ENCODE data around the gene GCNA. TPM values are rescaled to one million over a fixed set of nuclear protein-coding genes. Genes with fewer than 3 reads are reported as not detected.

GCNA gene
- total RNA-seq, 4 donors from 2014 or later = 1.2 to 7.9 (median 2.5) TPM

DNA sequence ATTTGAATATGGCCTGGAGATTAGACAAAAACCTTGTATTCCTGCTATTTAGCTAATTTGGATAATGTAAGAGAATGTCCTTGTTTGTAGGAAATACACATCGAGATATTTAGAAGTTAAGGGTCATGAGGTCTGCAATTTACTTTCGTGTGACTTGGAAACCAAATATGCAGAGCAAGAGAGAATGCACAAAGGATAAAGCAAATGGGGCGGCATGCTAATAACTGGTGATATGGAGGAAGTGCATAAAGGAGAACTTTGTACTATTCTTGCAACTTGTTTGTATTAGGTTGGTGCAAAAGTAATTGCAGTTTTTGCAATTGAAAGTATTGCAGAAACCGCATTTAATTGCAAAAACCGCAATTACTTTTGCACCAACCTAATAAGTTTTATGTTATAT, 47.2 kb downstream of the GCNA start:
- DNase-seq = no peak
- TF ChIP-seq, protein P1, sequence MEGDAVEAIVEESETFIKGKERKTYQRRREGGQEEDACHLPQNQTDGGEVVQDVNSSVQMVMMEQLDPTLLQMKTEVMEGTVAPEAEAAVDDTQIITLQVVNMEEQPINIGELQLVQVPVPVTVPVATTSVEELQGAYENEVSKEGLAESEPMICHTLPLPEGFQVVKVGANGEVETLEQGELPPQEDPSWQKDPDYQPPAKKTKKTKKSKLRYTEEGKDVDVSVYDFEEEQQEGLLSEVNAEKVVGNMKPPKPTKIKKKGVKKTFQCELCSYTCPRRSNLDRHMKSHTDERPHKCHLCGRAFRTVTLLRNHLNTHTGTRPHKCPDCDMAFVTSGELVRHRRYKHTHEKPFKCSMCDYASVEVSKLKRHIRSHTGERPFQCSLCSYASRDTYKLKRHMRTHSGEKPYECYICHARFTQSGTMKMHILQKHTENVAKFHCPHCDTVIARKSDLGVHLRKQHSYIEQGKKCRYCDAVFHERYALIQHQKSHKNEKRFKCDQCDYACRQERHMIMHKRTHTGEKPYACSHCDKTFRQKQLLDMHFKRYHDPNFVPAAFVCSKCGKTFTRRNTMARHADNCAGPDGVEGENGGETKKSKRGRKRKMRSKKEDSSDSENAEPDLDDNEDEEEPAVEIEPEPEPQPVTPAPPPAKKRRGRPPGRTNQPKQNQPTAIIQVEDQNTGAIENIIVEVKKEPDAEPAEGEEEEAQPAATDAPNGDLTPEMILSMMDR (IDR thresholded peaks at IDR 0.05) = no peak
- no peak for TF ChIP-seq POLR2A (IDR thresholded peaks at IDR 0.05)
- Histone ChIP-seq H3K36me3 (no peaks in the 10 kb centered on the region), H3K4me3 (no peak overlapping the region), H3K9me3 (no peaks in the 10 kb centered on the region), H3K4me1 (no peaks in the 10 kb centered on the region), H3K27ac (no peak overlapping the region), H3K27me3 (no peaks in the 10 kb centered on the region)
- intact Hi-C loops (cut with DNase I; ENCODE audit: low total_unique reads) = no loop called here

- Histone ChIP-seq H3K27ac (no peak overlapping the region), H3K9me3 (no peaks in the 10 kb centered on the region), H3K4me3 (no peak overlapping the region), H3K4me1 (no peaks in the 10 kb centered on the region), H3K27me3 (no peaks in the 10 kb centered on the region), H3K36me3 (no peaks in the 10 kb centered on the region)
- DNase-seq = no peak
- intact Hi-C loops (cut with DNase I; ENCODE audit: low total_unique reads) = no loop called here
- TF ChIP-seq, protein P1 (IDR thresholded peaks at IDR 0.05) = no peak
These were observed 48.3 kb downstream of the GCNA start for GRCh38 chrX:71626576-71626975.

DNA sequence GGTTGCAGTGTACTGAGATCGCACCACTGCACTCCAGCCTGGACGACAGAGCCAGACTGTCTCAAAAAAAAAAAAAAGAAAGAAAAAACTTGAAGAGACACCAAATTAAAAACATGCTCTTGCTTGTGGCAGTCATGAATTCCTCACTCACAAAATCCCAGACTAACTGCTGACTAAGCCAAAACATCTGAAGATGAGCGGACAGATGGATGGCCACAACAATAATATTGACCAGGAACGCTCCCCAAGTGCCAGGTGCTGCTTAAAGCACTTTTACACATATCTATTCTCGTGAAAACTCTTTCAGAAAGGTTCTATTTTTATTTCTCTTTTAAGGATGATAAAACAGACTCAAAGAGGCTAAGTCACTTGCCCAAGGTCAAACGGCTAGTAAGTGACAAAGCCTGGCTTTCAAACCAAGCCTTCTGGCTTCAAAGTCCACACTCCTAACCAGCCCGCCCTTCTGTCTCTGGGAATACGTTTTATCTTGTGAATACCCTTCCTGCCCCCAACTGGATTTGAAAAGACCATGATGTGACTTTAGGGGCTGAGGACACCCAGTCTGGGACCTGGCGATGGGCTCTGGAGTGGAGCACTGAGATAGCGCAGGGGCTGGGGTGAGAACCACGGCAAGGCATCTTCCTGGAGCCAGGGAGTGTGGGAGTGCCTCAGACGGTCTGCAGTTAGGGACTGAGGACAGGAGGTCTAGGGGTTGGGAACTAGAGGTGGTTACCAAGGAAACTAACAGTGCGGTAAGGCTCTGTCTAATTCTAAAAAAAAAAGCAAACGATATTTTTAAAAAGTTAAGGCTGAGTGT, 49.6 kb downstream of the GCNA start:
- TF ChIP-seq POLR2A (IDR thresholded peaks at IDR 0.05) = no peak
- TF ChIP-seq, protein P1 (IDR thresholded peaks at IDR 0.05) = no peak
- Histone ChIP-seq H3K27me3 (no peaks in the 10 kb centered on the region), H3K9me3 (no peaks in the 10 kb centered on the region), H3K4me1 (no peaks in the 10 kb centered on the region), H3K4me3 (no peak overlapping the region), H3K36me3 (no peaks in the 10 kb centered on the region), H3K27ac (no peak overlapping the region)
- intact Hi-C loops (cut with DNase I; ENCODE audit: low total_unique reads) = no loop called here
- DNase-seq = no peak

DNA sequence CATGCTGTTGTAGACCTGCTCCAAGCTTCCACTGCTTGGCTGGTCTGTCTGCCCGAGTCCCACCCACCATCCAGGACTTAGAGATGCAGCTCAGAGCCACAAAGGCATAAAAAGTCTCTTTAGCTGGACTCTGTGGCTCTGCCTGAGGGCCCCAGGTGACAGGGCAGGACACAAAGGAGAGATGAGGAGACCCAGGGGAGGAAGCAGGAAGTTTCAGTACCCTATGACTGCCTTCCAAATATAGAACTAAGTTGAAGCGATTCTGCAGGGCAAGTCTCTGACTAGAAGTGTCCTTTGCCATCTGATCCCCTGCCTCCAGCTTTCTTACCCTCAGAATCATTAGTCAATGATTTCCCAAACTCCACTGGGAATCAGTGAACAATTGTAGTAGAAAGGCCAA, 51.2 kb downstream of the GCNA start:
- intact Hi-C loops (cut with DNase I; ENCODE audit: low total_unique reads) = no loop called here
- TF ChIP-seq, protein P1 (IDR thresholded peaks at IDR 0.05) = no peak
- TF ChIP-seq POLR2A (IDR thresholded peaks at IDR 0.05) = no peak
- H3K4me1 ChIP-seq = no peaks in the 10 kb centered on the region

GRCh38 chrX:71632923-71633657, 54.9 kb downstream of the GCNA start:
- Histone ChIP-seq H3K27me3 (no peaks in the 10 kb centered on the region), H3K4me1 (no peaks in the 10 kb centered on the region), H3K27ac (no peak overlapping the region), H3K4me3 (no peak overlapping the region), H3K36me3 (no peaks in the 10 kb centered on the region), H3K9me3 (no peaks in the 10 kb centered on the region)
- no peak for TF ChIP-seq POLR2A (IDR thresholded peaks at IDR 0.05)
- TF ChIP-seq, protein P1 (IDR thresholded peaks at IDR 0.05) = no peak
- intact Hi-C loops (cut with DNase I; ENCODE audit: low total_unique reads) = no loop called here
- no peak for DNase-seq

More for the DNA sequence above, 51.2 kb downstream of the GCNA start:
- Histone ChIP-seq H3K27me3 (no peaks in the 10 kb centered on the region), H3K4me3 (no peak overlapping the region), H3K36me3 (no peaks in the 10 kb centered on the region), H3K27ac (no peak overlapping the region), H3K9me3 (no peaks in the 10 kb centered on the region)
- DNase-seq = no peak

Measured in uterus (tissue), 4 donors.